ENCODE data around the gene RIPPLY3. TPM values are rescaled to one million over a fixed set of nuclear protein-coding genes. Genes with fewer than 3 reads are reported as not detected.

Gene RIPPLY3
- total RNA-seq, 1 donor from 2014 or later = 0.27 TPM

- H3K27ac Mint-ChIP-seq (ENCODE audit: unreplicated experiment) = no peak overlapping the region
- H3K4me1 Mint-ChIP-seq (ENCODE audit: unreplicated experiment) = peaks cover 16% of the 10 kb centered on the region
- H3K27me3 Mint-ChIP-seq (ENCODE audit: unreplicated experiment) = no peaks in the 10 kb centered on the region
- H3K9me3 Mint-ChIP-seq (ENCODE audit: unreplicated experiment) = no peaks in the 10 kb centered on the region
- no peaks in the 10 kb centered on the region for H3K36me3 Mint-ChIP-seq (ENCODE audit: unreplicated experiment)
- DNase-seq (ENCODE audit: extremely low spot score, unreplicated experiment) = no peak
- no peak overlapping the region for H3K4me3 Mint-ChIP-seq (ENCODE audit: unreplicated experiment)
- TF ChIP-seq, protein P1, sequence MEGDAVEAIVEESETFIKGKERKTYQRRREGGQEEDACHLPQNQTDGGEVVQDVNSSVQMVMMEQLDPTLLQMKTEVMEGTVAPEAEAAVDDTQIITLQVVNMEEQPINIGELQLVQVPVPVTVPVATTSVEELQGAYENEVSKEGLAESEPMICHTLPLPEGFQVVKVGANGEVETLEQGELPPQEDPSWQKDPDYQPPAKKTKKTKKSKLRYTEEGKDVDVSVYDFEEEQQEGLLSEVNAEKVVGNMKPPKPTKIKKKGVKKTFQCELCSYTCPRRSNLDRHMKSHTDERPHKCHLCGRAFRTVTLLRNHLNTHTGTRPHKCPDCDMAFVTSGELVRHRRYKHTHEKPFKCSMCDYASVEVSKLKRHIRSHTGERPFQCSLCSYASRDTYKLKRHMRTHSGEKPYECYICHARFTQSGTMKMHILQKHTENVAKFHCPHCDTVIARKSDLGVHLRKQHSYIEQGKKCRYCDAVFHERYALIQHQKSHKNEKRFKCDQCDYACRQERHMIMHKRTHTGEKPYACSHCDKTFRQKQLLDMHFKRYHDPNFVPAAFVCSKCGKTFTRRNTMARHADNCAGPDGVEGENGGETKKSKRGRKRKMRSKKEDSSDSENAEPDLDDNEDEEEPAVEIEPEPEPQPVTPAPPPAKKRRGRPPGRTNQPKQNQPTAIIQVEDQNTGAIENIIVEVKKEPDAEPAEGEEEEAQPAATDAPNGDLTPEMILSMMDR (IDR thresholded peaks at IDR 0.05) = no peak
These were observed 30.2 kb upstream of the RIPPLY3 start for GRCh38 chr21:36976228-36976861.

DNA sequence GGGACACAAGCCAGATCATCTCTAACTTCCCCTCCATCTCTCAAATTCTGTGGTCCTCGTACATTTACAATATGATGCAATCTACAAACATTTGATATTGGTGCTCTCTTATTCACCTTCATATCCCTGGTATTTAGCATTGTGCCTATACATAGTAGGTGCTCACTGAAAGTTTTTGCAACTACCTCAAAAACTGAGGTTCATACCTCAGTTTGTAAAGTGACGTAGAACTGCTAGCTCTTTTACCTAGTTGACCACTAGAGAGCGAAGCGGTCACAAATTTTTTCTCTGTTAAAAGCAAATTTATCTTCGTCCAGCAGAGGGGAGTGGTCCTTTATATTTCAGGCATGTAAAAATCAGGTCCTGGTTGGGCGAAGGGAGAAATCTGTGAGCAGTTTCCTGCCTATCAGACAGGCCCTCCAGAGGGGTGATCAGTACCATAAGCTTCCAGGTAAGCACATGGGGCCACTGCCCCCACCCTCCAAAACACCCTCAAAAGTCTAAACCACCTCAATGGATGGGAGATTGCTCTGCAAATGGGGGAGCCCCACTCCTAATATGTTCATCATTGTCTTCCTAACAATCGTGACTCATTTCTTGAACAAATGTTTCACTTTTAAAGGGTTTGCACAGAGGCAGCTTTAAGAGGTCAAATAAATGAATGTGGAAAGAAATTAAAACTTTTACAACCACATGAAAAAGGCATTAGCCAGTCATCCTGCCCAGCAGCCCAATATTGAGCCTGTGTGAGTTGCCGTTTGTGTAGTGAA lies 29.4 kb upstream of the RIPPLY3 start:
- TF ChIP-seq, protein P1 (IDR thresholded peaks at IDR 0.05) = peak; percentile 86
- Mint-ChIP-seq H3K27me3 (ENCODE audit: unreplicated experiment) (no peaks in the 10 kb centered on the region), H3K9me3 (ENCODE audit: unreplicated experiment) (no peaks in the 10 kb centered on the region), H3K36me3 (ENCODE audit: unreplicated experiment) (no peaks in the 10 kb centered on the region), H3K4me1 (ENCODE audit: unreplicated experiment) (peaks cover 16% of the 10 kb centered on the region), H3K4me3 (ENCODE audit: unreplicated experiment) (no peak overlapping the region), H3K27ac (ENCODE audit: unreplicated experiment) (peak overlapping the region; percentile 71)
- DNase-seq (ENCODE audit: extremely low spot score, unreplicated experiment) = no peak

DNA sequence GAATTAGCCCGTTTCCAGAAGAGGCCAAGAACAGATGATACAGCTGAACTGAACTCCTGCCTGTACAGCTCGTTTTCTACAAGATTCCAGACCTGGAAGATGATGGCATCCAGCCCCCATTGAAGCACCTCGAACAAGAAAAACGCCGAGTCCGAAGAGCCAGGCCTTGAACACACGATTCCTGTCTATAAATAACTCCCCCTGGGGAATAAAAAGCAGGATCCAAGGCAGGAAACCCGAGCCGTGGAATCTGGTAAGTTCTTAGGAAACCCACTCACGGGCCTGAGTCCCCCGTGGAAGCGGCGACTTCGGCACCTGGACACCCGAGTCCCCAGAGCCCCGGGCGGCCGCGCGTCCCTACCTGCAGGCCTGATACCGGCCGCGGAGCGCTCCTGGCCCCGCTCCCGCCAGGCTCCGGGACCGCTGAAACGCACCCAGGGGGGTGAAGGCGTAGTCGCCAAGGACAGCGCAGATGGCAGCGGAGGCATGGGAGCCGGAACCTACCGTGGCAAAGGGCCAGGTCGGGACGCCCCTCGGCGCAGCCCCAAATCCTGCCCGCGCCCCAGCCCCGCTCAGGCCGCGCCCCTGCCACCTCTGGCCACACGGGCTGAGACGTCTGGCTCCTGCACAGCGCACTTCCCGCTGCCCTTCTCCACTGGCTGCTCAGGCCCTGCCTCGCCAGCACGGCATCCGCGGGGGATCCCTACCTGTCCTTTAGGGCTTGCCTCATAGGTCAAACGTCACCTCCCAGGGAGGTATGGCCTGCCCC lies 26.0 kb upstream of the RIPPLY3 start:
- H3K36me3 Mint-ChIP-seq (ENCODE audit: unreplicated experiment) = no peaks in the 10 kb centered on the region
- TF ChIP-seq, protein P1 (IDR thresholded peaks at IDR 0.05) = no peak
- no peaks in the 10 kb centered on the region for H3K27me3 Mint-ChIP-seq (ENCODE audit: unreplicated experiment)
- peak overlapping the region; percentile 58 for H3K4me3 Mint-ChIP-seq (ENCODE audit: unreplicated experiment)
- peaks cover 16% of the 10 kb centered on the region for H3K4me1 Mint-ChIP-seq (ENCODE audit: unreplicated experiment)
- DNase-seq (ENCODE audit: extremely low spot score, unreplicated experiment) = no peak
- H3K9me3 Mint-ChIP-seq (ENCODE audit: unreplicated experiment) = no peaks in the 10 kb centered on the region
- H3K27ac Mint-ChIP-seq (ENCODE audit: unreplicated experiment) = no peak overlapping the region

DNA sequence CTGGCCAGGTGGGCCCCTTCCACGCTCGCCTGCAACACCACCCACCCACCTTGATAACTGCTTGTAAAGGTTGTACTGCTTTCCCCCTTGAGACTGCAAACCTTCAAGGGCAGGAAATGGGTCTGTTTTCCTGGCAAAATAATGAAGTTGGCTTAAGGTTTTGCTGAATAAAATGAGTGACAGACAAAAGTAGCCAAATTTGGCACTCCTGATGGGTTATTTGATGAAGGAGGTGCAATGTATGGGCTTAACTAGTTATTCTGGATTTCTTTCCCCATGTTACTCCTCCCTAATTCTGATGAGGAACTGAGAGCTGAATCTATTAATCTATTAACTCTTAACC lies 25.5 kb upstream of the RIPPLY3 start:
- Mint-ChIP-seq H3K9me3 (ENCODE audit: unreplicated experiment) (no peaks in the 10 kb centered on the region), H3K4me3 (ENCODE audit: unreplicated experiment) (peak overlapping the region; percentile 58), H3K4me1 (ENCODE audit: unreplicated experiment) (peaks cover 16% of the 10 kb centered on the region), H3K36me3 (ENCODE audit: unreplicated experiment) (no peaks in the 10 kb centered on the region), H3K27ac (ENCODE audit: unreplicated experiment) (no peak overlapping the region), H3K27me3 (ENCODE audit: unreplicated experiment) (no peaks in the 10 kb centered on the region)
- no peak for DNase-seq (ENCODE audit: extremely low spot score, unreplicated experiment)
- TF ChIP-seq, protein P1 (IDR thresholded peaks at IDR 0.05) = no peak

Measured in osteocyte (in vitro differentiated cells).